Fibroblast of the aortic adventitia (primary cell): ENCODE results near the gene MAZ. TPM values are rescaled to one million over a fixed set of nuclear protein-coding genes. Genes with fewer than 3 reads are reported as not detected.
A peak's percentile ranks its signal among the peaks of the same experiment; 100 is the strongest.
"Not testable (repeated sequence)": the region's sequence is repeated elsewhere in the genome, so short reads cannot be mapped to it uniquely, and the experiment has no call there.

Source experiments
- DNase-seq: peaks from one replicate; pipeline ENCODE4 v3.0.0-alpha.2; 2010; ENCODE audit warnings: low read depth
- H3K4me3 ChIP-seq: 2 replicates; pipeline ENCODE4 v1.5.1; 2011; ENCODE audit warnings: low read depth, mild to moderate bottlenecking, control low read depth, low read length, moderate library complexity
- total RNA-seq: library from RNA; depleted of rRNA; stranded (reverse); fragments of >200 nt; gene quantifications from 2 replicates; pipeline ENCODE4 v1.2.3, GENCODE V29; 2012; ENCODE audit warnings: low replicate concordance
- TF ChIP-seq, protein P1 (sequence below): IDR thresholded peaks from 2 replicates; pipeline ENCODE4 v1.5.1; 2011; ENCODE audit warnings: mild to moderate bottlenecking, low read length, control low read depth, inconsistent platforms; ENCODE audit not compliant: insufficient read depth

The MAZ gene
- total RNA-seq, 1 donor, result 159 TPM

DNA sequence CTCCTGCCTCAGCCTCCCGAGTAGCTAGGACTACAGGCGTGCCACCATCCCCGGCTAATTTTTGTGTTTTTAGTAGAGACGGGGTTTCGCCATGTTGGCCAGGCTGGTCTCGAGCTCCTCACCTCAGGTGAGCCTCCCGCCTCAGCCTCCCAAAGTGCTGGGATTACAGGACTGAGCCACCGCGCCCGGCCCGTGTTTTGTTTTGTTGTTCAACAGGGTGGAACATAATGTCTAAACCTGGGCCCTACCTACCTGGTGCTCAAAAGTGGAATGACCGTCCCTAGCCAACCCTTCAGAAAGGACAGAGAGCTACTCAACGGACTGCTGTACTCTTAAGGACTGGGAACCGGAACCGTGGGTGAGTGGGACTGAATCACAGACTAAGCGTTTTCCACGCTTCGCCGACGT lies 16.6 kb upstream of the MAZ start:
- TF ChIP-seq, protein P1, sequence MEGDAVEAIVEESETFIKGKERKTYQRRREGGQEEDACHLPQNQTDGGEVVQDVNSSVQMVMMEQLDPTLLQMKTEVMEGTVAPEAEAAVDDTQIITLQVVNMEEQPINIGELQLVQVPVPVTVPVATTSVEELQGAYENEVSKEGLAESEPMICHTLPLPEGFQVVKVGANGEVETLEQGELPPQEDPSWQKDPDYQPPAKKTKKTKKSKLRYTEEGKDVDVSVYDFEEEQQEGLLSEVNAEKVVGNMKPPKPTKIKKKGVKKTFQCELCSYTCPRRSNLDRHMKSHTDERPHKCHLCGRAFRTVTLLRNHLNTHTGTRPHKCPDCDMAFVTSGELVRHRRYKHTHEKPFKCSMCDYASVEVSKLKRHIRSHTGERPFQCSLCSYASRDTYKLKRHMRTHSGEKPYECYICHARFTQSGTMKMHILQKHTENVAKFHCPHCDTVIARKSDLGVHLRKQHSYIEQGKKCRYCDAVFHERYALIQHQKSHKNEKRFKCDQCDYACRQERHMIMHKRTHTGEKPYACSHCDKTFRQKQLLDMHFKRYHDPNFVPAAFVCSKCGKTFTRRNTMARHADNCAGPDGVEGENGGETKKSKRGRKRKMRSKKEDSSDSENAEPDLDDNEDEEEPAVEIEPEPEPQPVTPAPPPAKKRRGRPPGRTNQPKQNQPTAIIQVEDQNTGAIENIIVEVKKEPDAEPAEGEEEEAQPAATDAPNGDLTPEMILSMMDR, result no peak
- DNase-seq, result no peak
- H3K4me3 ChIP-seq, result peak overlapping the region; percentile 74

DNA sequence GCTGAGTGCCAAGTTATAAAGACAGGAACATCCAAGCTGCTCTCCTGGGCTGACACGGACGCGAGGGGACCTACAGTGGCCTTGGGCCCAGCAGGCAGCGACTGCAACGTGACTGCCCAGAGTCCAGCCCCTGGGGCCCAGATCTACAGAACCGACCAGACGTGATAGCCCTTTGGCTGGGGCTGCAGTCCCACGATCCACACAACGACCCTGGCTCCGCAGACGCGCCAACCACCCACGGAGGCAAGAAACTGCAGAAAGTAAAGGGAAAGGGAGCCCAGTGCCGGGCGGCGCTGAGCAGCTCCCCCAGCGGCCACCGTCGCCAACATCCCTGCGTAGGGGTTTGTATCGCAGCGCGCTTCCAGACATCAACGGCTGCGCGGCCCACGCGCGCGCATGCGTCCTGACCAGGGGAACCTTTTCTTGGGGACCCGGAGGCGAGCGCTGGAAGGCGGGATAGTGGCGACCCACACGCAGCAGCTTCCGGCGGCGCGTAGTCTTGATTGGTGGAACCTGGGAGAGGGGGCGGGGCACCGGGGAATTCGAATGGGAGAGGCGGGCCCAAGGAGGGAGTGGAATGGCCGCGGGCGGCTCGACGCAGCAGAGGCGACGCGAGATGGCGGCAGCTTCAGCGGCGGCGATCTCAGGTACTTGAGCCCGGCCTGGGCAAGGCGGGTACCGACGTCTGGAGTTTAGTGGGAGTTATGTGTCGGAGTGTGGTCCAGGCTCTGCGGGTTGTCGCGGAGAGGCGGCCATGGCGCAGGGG lies 16.0 kb upstream of the MAZ start, which contains the start of gene KIF22:
KIF22 (plus strand) TSS at position 569 of the 766 bp plus-strand sequence; CDS start at position 578, 9 bp downstream.
- peak; percentile 99 for DNase-seq
- peak within 1 kb of the TSS; percentile 92 for H3K4me3 ChIP-seq
- TF ChIP-seq, protein P1, result peak; percentile 76

DNA sequence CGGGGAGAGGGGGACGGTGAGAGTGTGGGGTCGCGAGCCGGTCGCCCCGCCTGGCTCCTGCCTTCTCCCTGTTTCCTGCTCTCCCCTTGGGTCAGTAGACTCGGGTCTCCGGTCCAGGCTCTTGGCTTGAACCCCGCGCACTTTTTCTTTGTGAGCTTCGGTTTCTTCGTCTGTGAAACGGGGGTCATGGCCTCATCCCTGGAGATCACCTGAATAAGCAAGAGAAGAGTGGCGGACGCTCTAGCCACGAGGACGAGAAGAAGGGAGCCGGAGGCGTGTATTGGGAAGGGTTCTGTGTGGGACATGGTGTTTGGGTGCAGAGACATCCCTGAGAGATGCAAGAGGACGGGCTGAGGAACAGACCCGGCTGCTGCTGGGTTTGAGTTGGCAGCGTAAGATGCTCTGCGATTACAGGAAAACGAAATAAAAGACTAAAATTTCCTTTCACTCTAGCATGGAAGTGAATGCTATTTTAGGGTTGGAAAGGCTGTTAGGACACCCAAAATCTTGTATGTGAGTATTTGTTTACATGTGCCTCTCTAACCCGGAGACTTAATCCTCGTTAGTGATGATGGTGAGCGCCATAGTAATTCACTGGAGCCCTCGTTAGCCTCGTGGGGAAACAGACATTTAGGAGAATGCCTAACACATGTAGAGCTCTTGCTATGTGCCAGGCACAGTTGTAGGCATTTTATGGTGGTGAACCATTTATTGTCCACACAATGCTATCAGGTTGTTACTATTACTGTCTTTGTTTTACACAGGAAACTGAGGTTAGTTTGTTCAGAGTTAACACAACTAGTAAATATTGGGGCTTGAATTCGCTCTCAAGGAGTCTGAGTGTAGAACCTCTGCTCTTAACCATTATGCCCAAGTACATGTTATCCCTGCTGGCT lies 15.1 kb upstream of the MAZ start:
- TF ChIP-seq, protein P1, result no peak
- peak overlapping the region; percentile 92 for H3K4me3 ChIP-seq
- no peak for DNase-seq

DNA sequence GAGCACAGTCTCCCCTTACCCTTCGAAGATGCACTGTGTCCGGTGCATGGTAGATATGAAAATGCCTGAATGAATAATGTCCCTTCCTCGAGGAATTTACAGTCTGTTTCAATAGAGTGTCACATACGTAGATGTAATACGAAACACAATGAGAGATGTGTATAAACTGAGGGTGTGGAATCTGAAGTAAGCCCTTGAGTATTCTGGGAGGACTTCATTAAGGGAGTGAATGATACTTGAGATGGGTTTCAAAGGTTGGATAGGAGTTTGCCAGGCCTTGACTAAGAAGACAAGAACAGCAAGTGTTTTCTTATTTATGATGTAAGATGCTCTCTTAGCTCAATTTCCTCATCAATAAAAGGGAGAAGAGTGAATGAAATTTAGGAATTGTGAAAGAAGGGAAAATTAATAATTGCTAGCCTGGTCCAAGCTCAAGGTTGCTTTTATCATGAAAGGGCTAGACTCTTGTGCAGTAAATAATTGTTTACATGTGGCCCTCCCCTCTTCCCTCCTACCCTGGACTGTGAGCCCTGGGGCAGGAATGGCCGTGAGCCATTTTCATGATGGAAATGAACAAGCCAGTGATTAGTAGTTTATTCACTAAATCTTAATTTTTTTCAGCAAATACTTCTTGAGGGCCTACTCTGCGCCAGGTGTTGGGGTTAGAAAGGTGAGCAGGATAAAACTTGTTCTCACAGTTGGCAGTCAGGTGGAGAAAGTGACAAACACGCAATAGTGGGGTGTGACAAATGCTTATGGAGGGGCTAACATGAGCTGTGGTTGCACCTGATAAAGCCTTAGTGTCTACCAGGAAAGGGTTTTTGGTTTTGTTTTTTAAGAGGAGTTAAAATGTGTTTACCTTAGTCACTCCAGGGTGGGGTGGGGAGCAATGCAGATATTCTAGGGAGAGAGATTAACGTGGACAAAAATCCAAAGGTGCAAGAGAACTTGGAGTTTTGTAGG lies 14.2 kb upstream of the MAZ start:
- H3K4me3 ChIP-seq, result peak overlapping the region; percentile 92
- TF ChIP-seq, protein P1, result no peak
- DNase-seq, result no peak

DNA sequence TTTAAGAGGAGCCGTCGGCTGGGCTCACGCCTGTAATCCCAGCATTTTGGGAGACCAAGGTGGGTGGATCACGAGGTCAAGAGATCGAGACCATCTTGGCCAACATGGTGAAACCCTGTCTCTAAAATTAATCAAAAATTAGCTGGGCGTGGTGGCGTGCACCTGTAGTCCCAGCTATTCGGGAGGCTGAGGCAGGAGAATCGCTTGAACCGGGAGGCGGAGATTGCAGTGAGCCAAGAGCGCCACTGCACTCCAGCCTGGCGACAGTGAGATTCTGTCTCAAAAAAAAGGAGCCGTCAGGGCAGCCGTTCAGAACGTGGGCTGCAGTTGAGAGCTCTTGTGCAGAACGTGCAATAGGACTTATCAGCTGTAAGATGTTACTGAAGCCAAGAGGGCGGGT lies 13.2 kb upstream of the MAZ start:
- not testable (repeated sequence) for H3K4me3 ChIP-seq

DNA sequence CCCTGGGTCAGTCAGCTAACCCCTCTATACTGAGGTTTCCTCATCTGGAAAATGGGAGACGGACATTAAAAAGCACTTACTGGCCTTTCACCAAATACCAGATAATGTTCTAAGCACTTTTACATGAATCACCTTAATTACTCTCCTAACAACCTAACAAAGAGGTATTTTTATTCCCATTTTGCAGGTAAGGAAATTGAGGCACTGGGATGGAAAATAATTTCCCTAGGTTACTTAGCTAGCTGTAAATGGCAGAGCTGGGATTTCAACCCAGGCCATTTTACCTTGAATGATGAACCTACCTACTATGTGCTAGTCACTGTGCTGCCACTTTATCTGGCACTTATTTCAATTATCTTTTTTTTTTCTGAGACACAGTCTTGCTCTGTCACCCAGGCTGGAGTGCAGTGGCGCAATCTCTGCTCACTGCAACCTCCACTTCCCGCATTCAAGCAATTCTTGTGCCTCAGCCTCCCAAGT lies 12.1 kb upstream of the MAZ start:
- H3K4me3 ChIP-seq, result no peak overlapping the region
- TF ChIP-seq, protein P1, result no peak
- DNase-seq, result no peak

More for the DNA sequence above, 13.2 kb upstream of the MAZ start:
- DNase-seq, result not testable (repeated sequence)
